HCT116 (cell line): ENCODE results near the gene SLC44A5. TPM values are rescaled to one million over a fixed set of nuclear protein-coding genes. Genes with fewer than 3 reads are reported as not detected.

ENCODE experiments used
- ATAC-seq: fragments of 200-7000 bp; cut with Tn5 transposase; 2 replicates; pipeline ENCODE4 v1.9.1; 2020; ENCODE audit warnings: mild to moderate bottlenecking, moderate library complexity
- BruUV-seq: library from RNA; stranded (reverse); fragments of 400-500 nt; replicated peaks from 2 replicates; lab custom pipeline; 2021; lab: Mats Ljungman, UMichigan
- CTCF ChIA-PET: fragments of 300-600 bp; sonication (Branson Sonifier 250); formaldehyde crosslinking; loops from one replicate; lab custom pipeline; 2021; ENCODE audit warnings: antibody characterized with exemption; lab: Charles Lee
- POLR2A ChIA-PET: fragments of 300-600, 350-600 bp; sonication (Branson Sonifier 250); formaldehyde crosslinking; loops from one replicate; lab custom pipeline; 2021; ENCODE audit warnings: antibody characterized with exemption; lab: Charles Lee
- RAD21 ChIA-PET, 2 experiments: fragments of 300-600 bp; sonication (Branson Sonifier 250); formaldehyde crosslinking; loops; one replicate each; lab custom pipeline; 2023; ENCODE audit warnings: low total read pairs in 2 of 2; ENCODE audit not compliant: uncharacterized antibody in 2 of 2, unreplicated experiment in 2 of 2, low non-redundant PET in 1 of 2; lab: Charles Lee
- DNase-seq: peaks from one replicate; pipeline ENCODE4 v3.0.0-alpha.2; 2010; ENCODE audit warnings: low read depth, low spot score
- H2AFZ ChIP-seq: fragments of 200-600 bp; shearing (Covaris generic), sonication (generic); 2 replicates; pipeline ENCODE4 v1.6.1; 2017; ENCODE audit warnings: low read depth, mixed run types, mixed read lengths, antibody characterized with exemption, low read length; ENCODE audit not compliant: poor library complexity, severe bottlenecking
- H3K27ac ChIP-seq: 2 replicates; pipeline ENCODE4 v1.5.1; 2012; ENCODE audit warnings: low read depth, low read length
- H3K27me3 ChIP-seq: fragments of 200-600 bp; sonication (generic); 2 replicates; pipeline ENCODE4 v1.6.1; 2016; ENCODE audit warnings: mixed run types, low read length, mixed read lengths; ENCODE audit not compliant: insufficient read depth
- H3K36me3 ChIP-seq, 2 experiments: fragments of 200-500 bp in 1 of 2; fragments of 200-600 bp in 1 of 2; sonication (Bioruptor generic) in 1 of 2; sonication (generic) in 1 of 2; 2 replicates each; pipeline versions ENCODE4 v1.5.1 to v1.6.1; 2014 to 2016; ENCODE audit warnings: low read length in 2 of 2, inconsistent platforms in 1 of 2, mixed read lengths in 1 of 2, mixed run types in 1 of 2; ENCODE audit not compliant: insufficient read depth in 2 of 2, control insufficient read depth in 1 of 2
- H3K4me1 ChIP-seq, 2 experiments: fragments of 200-600 bp in 1 of 2; sonication (generic) in 1 of 2; 2 replicates each; pipeline versions ENCODE4 v1.5.1 to v1.6.1; 2012 to 2017; ENCODE audit warnings: low read length in 2 of 2, inconsistent platforms in 1 of 2, mild to moderate bottlenecking in 1 of 2, mixed read lengths in 1 of 2, mixed run types in 1 of 2, moderate library complexity in 1 of 2; ENCODE audit not compliant: insufficient read depth in 2 of 2, control insufficient read depth in 1 of 2
- H3K4me2 ChIP-seq: fragments of 200-600 bp; sonication (generic); 2 replicates; pipeline ENCODE4 v1.6.1; 2017; ENCODE audit warnings: mixed run types, low read length, mixed read lengths
- H3K4me3 ChIP-seq, 2 experiments: fragments of 200-600 bp in 1 of 2; sonication (generic) in 1 of 2; replicated peaks in 1 of 2; 2 replicates each; pipeline ENCODE4 v1.5.1; 2011 to 2016; ENCODE audit warnings: low read length in 2 of 2, control low read depth in 1 of 2, low read depth in 1 of 2, mild to moderate bottlenecking in 1 of 2, mixed read lengths in 1 of 2, mixed run types in 1 of 2
- H3K79me2 ChIP-seq: fragments of 200-600 bp; sonication (generic); 2 replicates; pipeline ENCODE4 v1.6.1; 2017; ENCODE audit warnings: mild to moderate bottlenecking, mixed run types, low read length, moderate library complexity, mixed read lengths; ENCODE audit not compliant: insufficient read depth
- H3K9ac ChIP-seq: fragments of 200-600 bp; sonication (generic); 2 replicates; pipeline ENCODE4 v1.6.1; 2016; ENCODE audit warnings: low read length, mixed read lengths
- H3K9me2 ChIP-seq: fragments of 200-600 bp; sonication (generic), shearing (Covaris generic); 2 replicates; pipeline ENCODE4 v1.6.1; 2017; ENCODE audit warnings: mixed run types, mild to moderate bottlenecking, moderate library complexity; ENCODE audit not compliant: insufficient read depth
- H3K9me3 ChIP-seq, 2 experiments: fragments of 200-500 bp in 1 of 2; fragments of 200-600 bp in 1 of 2; sonication (Bioruptor generic) in 1 of 2; sonication (generic) in 1 of 2; 2 replicates each; pipeline ENCODE4 v1.6.1; 2014 to 2017; ENCODE audit warnings: low read length in 2 of 2, mixed read lengths in 2 of 2, inconsistent platforms in 1 of 2, low read depth in 1 of 2, mild to moderate bottlenecking in 1 of 2, mixed run types in 1 of 2, moderate library complexity in 1 of 2; ENCODE audit not compliant: control insufficient read depth in 1 of 2, insufficient read depth in 1 of 2
- H4K20me1 ChIP-seq: fragments of 200-600 bp; sonication (generic), shearing (Covaris generic); 2 replicates; pipeline ENCODE4 v1.6.1; 2017; ENCODE audit warnings: mixed run types, mild to moderate bottlenecking, moderate library complexity; ENCODE audit not compliant: insufficient read depth
- CBX3 ChIP-seq: IDR thresholded peaks from 2 replicates; pipeline ENCODE4 v1.6.1; 2012; ENCODE audit warnings: low read depth
- CEBPB ChIP-seq: IDR thresholded peaks from 2 replicates; pipeline ENCODE4 v1.6.1; 2012; ENCODE audit warnings: low read depth
- EGR1 ChIP-seq: IDR thresholded peaks from 2 replicates; pipeline ENCODE4 v1.6.1; 2012; ENCODE audit warnings: low read depth
- EZH2 ChIP-seq: fragments of 200-600 bp; sonication (generic); IDR thresholded peaks from 2 replicates; pipeline ENCODE4 v1.6.1; 2017; ENCODE audit warnings: antibody characterized with exemption, mixed run types
- FOSL1 ChIP-seq: IDR thresholded peaks from 2 replicates; pipeline ENCODE4 v1.6.1; 2012; ENCODE audit warnings: low read depth
- JUND ChIP-seq: IDR thresholded peaks from 2 replicates; pipeline ENCODE4 v1.6.1; 2012
- POLR2A ChIP-seq: IDR thresholded peaks from 2 replicates; pipeline ENCODE4 v1.7.0; 2011; ENCODE audit warnings: borderline replicate concordance; ENCODE audit not compliant: insufficient read depth, insufficient read length; ENCODE audit errors: extremely low read depth
- SIN3A ChIP-seq: IDR thresholded peaks from 2 replicates; pipeline ENCODE4 v1.6.1; 2012; ENCODE audit warnings: low read depth
- SRF ChIP-seq: IDR thresholded peaks from 2 replicates; pipeline ENCODE4 v1.6.1; 2012; ENCODE audit warnings: low read depth
- TCF7L2 ChIP-seq: IDR thresholded peaks from 2 replicates; pipeline ENCODE4 v1.7.0; 2011; ENCODE audit warnings: borderline replicate concordance, inconsistent platforms; ENCODE audit not compliant: insufficient read depth, insufficient read length; ENCODE audit errors: extremely low read depth
- ZFX ChIP-seq: fragments of 450-650 bp; IDR thresholded peaks from 2 replicates; pipeline ENCODE4 v1.6.1; 2017
- ZNF274 ChIP-seq: fragments of 200-500 bp; sonication (Bioruptor generic); IDR thresholded peaks from 2 replicates; pipeline ENCODE4 v1.6.1; 2014; ENCODE audit warnings: mild to moderate bottlenecking, low read depth, low read length, inconsistent platforms
- intact Hi-C: fragments of 100-400 bp; cut with micrococcal nuclease; formaldehyde crosslinking; loops from 2 replicates; pipeline ENCODE4 v1.10.0; 2022
- total RNA-seq: library from RNA; stranded (reverse); gene quantifications from one replicate; pipeline ENCODE4 v1.2.1, GENCODE V29; 2021; ENCODE audit not compliant: unreplicated experiment
- TF ChIP-seq, protein P1 (sequence below), 3 experiments: fragments of 200-600 bp in 1 of 3; sonication (generic) in 1 of 3; IDR thresholded peaks in 2 of 3; conservative IDR thresholded peaks in 1 of 3; 2 replicates each; pipeline ENCODE4 v1.5.1; 2012 to 2017; ENCODE audit warnings: low read depth in 2 of 3, low read length in 2 of 3, antibody characterized with exemption in 1 of 3, borderline replicate concordance in 1 of 3, control low read depth in 1 of 3, mild to moderate bottlenecking in 1 of 3, mixed read lengths in 1 of 3, mixed run types in 1 of 3, moderate library complexity in 1 of 3; ENCODE audit not compliant: insufficient read depth in 1 of 3

Gene SLC44A5
- total RNA-seq, 1 experiment from 2014 or later: 2.4 TPM

DNA sequence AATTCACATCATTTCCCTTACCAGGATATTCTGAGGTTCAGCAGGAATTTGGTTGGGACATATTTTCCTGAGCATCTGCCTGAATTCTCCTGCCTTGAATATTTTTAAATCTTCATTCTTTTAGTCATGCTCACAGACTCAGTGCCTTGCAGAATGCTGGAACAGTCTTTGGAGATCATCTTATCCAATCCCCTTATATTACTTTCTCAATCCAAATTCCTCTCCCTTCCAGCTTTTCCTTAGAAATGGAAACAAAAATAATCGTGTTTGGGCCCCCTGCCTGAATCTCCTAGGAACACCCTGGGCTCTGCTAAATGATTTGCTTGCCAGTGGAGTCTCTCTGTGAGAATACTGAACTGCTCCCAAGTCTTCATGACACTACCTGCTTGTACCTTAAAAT lies 438.4 kb downstream of the SLC44A5 start:
- H4K20me1 ChIP-seq: no peaks in the 10 kb centered on the region
- H3K9me2 ChIP-seq: no peaks in the 10 kb centered on the region
- ChIA-PET RAD21 (interaction anchor here in 1 of 2 experiments (0.7 kb wide), 1 partner anchor 406 kb away, joined by 3 read pairs; no protein-coding TSS in a partner anchor), POLR2A (no interaction called here), CTCF (no interaction called here)
- H3K4me3 ChIP-seq: no peak overlapping the region
- no peak for ATAC-seq
- intact Hi-C loops: no loop called here
- no peaks in the 10 kb centered on the region for H3K9me3 ChIP-seq
- no peaks in the 10 kb centered on the region for H3K79me2 ChIP-seq
- H3K27me3 ChIP-seq: peaks cover 12% of the 10 kb centered on the region
- no peak for DNase-seq
- BruUV-seq: no TSS peak
- no peak overlapping the region for H3K9ac ChIP-seq
- H2AFZ ChIP-seq: no peak overlapping the region
- TF ChIP-seq SRF: no peak
- TF ChIP-seq ZNF274: no peak
- TF ChIP-seq JUND: no peak
- TF ChIP-seq EZH2: no peak
- TF ChIP-seq POLR2A: no peak
- H3K36me3 ChIP-seq: no peaks in the 10 kb centered on the region
- H3K4me1 ChIP-seq: no peaks in the 10 kb centered on the region
- H3K4me2 ChIP-seq: no peak overlapping the region
- no peak overlapping the region for H3K27ac ChIP-seq

DNA sequence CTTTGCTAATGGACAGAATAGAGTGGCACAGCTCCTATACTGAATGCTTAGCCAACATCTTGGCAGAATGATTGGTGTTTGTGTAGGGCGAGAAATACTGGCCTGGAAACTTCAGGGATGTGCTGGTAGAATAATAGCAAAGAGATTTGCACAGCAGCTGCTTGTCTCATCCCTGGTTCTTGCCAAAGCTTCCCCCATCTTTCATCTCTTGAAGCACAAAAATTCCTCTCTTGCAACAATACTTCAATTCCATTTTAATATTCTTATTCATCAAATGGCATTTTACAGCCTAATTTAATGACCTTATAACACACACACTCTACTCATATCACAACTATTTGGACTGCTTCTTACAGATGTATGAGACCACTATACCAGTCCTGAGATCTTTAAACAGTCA lies 439.0 kb downstream of the SLC44A5 start:
- Histone ChIP-seq H3K9me3 (no peaks in the 10 kb centered on the region), H3K9me2 (no peaks in the 10 kb centered on the region), H3K79me2 (no peaks in the 10 kb centered on the region), H3K4me3 (no peak overlapping the region), H3K4me2 (no peak overlapping the region), H3K27ac (no peak overlapping the region), H3K36me3 (no peaks in the 10 kb centered on the region), H4K20me1 (no peaks in the 10 kb centered on the region)
- no peak for DNase-seq
- RAD21 ChIA-PET: no interaction called here
- intact Hi-C loops: no loop called here
- no TSS peak for BruUV-seq
- TF ChIP-seq EGR1 (no peak), ZFX (no peak), FOSL1 (no peak), CEBPB (no peak), POLR2A (no peak), TCF7L2 (no peak), CBX3 (no peak), EZH2 (no peak), ZNF274 (no peak), SIN3A (no peak)
- TF ChIP-seq, protein P1, sequence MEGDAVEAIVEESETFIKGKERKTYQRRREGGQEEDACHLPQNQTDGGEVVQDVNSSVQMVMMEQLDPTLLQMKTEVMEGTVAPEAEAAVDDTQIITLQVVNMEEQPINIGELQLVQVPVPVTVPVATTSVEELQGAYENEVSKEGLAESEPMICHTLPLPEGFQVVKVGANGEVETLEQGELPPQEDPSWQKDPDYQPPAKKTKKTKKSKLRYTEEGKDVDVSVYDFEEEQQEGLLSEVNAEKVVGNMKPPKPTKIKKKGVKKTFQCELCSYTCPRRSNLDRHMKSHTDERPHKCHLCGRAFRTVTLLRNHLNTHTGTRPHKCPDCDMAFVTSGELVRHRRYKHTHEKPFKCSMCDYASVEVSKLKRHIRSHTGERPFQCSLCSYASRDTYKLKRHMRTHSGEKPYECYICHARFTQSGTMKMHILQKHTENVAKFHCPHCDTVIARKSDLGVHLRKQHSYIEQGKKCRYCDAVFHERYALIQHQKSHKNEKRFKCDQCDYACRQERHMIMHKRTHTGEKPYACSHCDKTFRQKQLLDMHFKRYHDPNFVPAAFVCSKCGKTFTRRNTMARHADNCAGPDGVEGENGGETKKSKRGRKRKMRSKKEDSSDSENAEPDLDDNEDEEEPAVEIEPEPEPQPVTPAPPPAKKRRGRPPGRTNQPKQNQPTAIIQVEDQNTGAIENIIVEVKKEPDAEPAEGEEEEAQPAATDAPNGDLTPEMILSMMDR (IDR thresholded peaks at IDR 0.05 in 2 of 3, conservative IDR thresholded peaks at IDR 0.05 in 1 of 3; ENCODE audit: borderline replicate concordance in 1 of 3, insufficient read depth in 1 of 3, low read depth in 2 of 3, low read length in 2 of 3): no peak
- TF ChIP-seq, all 23 proteins: peak for 0
- CTCF ChIA-PET: no interaction called here
- H3K27me3 ChIP-seq: peaks cover 18% of the 10 kb centered on the region
- ATAC-seq: no peak
- no peaks in the 10 kb centered on the region for H3K4me1 ChIP-seq
- H2AFZ ChIP-seq: no peak overlapping the region
- POLR2A ChIA-PET: no interaction called here
- H3K9ac ChIP-seq: no peak overlapping the region
